ENCODE results near the gene DDX47. TPM values are rescaled to one million over a fixed set of nuclear protein-coding genes. Genes with fewer than 3 reads are reported as not detected.

DDX47 gene
- total and polyA plus RNA-seq, 9 of the 15 experiments (the other 6 are each of a cell fraction or from before 2014, with no cell fraction given) = 39.4 to 186 (median 64.4) TPM

DNA sequence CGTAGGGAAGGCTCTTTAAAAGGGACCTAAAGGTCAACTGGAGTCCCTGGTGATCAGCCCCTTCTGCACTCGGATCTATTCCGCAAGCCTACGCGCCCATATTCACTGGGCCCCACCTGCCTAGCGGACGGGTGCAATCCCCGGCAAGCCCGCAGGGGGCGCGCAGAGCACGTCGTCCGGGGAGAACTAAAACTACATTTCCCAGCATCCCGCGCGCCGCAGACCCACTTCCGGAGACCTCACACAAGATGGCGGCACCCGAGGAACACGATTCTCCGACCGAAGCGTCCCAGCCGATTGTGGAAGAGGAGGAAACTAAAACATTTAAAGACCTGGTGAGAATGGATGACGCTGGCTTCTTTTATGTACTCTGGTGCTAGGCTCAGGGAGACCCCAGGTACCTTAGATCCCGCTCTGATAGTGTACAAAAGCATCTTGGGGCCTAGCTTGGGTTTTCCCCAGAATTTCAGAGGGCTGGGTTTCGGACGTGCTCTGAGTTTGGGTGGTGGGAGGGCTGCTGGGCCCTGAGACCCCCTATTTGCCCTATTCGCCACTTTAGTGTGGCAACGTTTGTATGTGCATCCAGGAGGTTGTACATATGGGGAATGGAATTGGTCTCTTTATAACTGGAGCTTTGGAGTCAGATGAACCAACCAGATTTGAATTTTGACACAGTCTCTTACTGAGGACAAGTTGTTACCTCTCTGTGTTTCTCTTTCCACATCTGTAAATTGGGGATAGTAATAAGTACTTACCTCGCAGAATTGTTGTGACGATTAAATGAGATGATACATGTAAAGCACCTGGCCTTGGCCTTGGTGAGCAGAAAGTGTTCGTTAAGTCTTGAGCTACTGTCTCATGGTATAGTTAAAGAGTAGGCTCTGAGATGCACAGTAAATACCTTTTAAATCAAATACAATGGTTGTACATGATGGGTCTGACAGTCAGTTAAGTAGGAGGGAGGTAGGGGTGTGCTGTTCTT, at the start of gene DDX47 (continued):
- TF ChIP-seq PML (IDR thresholded peaks at IDR 0.05; ENCODE audit: low read length) (peak; percentile 21; the same call in 1 of the 2 replicates), TFAP4 (CRISPR knock-in tag; IDR thresholded peaks at IDR 0.05; ENCODE audit: borderline replicate concordance) (peak; percentile 72; the same call in 1 of the 2 replicates), HINFP (tag; conservative IDR thresholded peaks at IDR 0.05; ENCODE audit: low read depth) (no peak), PCBP2 (IDR thresholded peaks at IDR 0.05; ENCODE audit: low read depth, low read length, poor library complexity, severe bottlenecking) (no peak), RAD51 (IDR thresholded peaks at IDR 0.05; ENCODE audit: borderline replicate concordance, low read depth) (no peak), ETS1 (conservative IDR thresholded peaks at IDR 0.05; ENCODE audit: control insufficient read depth, low read depth, low read length) (peak; percentile 99), TAF9B (IDR thresholded peaks at IDR 0.05; ENCODE audit: partially characterized antibody) (peak; percentile 82), YY1 (IDR thresholded peaks at IDR 0.05; ENCODE audit: borderline replicate concordance in 1 of 3, control insufficient read depth in 1 of 3, extremely low read depth in 1 of 3, insufficient read depth in 3 of 3, insufficient read length in 1 of 3, insufficient replicate concordance in 2 of 3, low read depth in 1 of 3, low read length in 2 of 3) (peak; percentile 86 to 98 (median 96)), SIN3A (IDR thresholded peaks at IDR 0.05; ENCODE audit: borderline replicate concordance in 2 of 2, control insufficient read depth in 1 of 2, low read depth in 2 of 2, low read length in 2 of 2) (peak in 1 of 2 experiments; percentile 97; a peak in 2 of 4 replicates), TAF1 (IDR thresholded peaks at IDR 0.05; ENCODE audit: control insufficient read depth, extremely low read depth, insufficient read depth, low read length, severe bottlenecking) (peak; percentile 92), CREB3L1 (IDR thresholded peaks at IDR 0.05; ENCODE audit: borderline replicate concordance, low read depth) (0 out of 2 replicates have a peak, but pooled peaks have one; percentile 37), PHF20 (IDR thresholded peaks at IDR 0.05; ENCODE audit: partially characterized antibody) (peak; percentile 77), JUND (IDR thresholded peaks at IDR 0.05; ENCODE audit: borderline replicate concordance, low read depth, low read length) (peak; percentile 47; the same call in 1 of the 2 replicates), JUND (tag; IDR thresholded peaks at IDR 0.05; ENCODE audit: borderline replicate concordance, low read depth, low read length) (peak; percentile 63; the same call in 1 of the 3 replicates)
- TF ChIP-seq, protein P1, sequence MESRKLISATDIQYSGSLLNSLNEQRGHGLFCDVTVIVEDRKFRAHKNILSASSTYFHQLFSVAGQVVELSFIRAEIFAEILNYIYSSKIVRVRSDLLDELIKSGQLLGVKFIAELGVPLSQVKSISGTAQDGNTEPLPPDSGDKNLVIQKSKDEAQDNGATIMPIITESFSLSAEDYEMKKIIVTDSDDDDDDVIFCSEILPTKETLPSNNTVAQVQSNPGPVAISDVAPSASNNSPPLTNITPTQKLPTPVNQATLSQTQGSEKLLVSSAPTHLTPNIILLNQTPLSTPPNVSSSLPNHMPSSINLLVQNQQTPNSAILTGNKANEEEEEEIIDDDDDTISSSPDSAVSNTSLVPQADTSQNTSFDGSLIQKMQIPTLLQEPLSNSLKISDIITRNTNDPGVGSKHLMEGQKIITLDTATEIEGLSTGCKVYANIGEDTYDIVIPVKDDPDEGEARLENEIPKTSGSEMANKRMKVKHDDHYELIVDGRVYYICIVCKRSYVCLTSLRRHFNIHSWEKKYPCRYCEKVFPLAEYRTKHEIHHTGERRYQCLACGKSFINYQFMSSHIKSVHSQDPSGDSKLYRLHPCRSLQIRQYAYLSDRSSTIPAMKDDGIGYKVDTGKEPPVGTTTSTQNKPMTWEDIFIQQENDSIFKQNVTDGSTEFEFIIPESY (CRISPR knock-in tag; IDR thresholded peaks at IDR 0.05) = peak; percentile 40; the same call in 1 of the 2 replicates
